ENCODE data around the gene SIGLEC12. TPM values are rescaled to one million over a fixed set of nuclear protein-coding genes. Genes with fewer than 3 reads are reported as not detected.

The SIGLEC12 gene
- total and polyA plus RNA-seq, 9 of the 15 experiments (the other 6 are each of a cell fraction or from before 2014, with no cell fraction given), result 0.08 to 1.3 (median 0.54) TPM

GRCh38 chr19:51531349-51532315 lies 30.0 kb upstream of the SIGLEC12 start, which contains the start of gene SIGLEC6:
Gene SIGLEC6, minus strand, starts transcription at chr19:51531670. Its CDS starts 22 bp downstream, at chr19:51531648.
- Histone ChIP-seq H3K79me2 (ENCODE audit: control insufficient read depth, insufficient read depth, low read length) (no peaks in the 10 kb centered on the region), H2AFZ (ENCODE audit: low read depth, low read length) (peak within 1 kb of the TSS; percentile 86), H3K4me1 (replicated peaks in 1 of 2; ENCODE audit: control insufficient read depth in 2 of 2, insufficient read depth in 2 of 2, low read length in 2 of 2) (peaks cover 26 to 27% of the 10 kb centered on the region in 2 experiments), H3K27me3 (ENCODE audit: control insufficient read depth in 2 of 2, insufficient read depth in 2 of 2, low read length in 2 of 2) (no peaks in the 10 kb centered on the region), H4K20me1 (replicated peaks; ENCODE audit: control insufficient read depth, insufficient read depth, low read length) (no peaks in the 10 kb centered on the region), H3K27ac (ENCODE audit: extremely low read depth, low read depth, low read length) (0 out of 3 replicates have a peak within 1 kb of the TSS, but pooled peaks have one; percentile 24), H3K9me1 (ENCODE audit: control insufficient read depth, insufficient read depth, low read length) (no peaks in the 10 kb centered on the region), H3K9me3 (replicated peaks; ENCODE audit: control insufficient read depth, insufficient read depth, low read depth, low read length) (no peaks in the 10 kb centered on the region), H3K9ac (ENCODE audit: insufficient read depth in 1 of 2, low read depth in 2 of 2, low read length in 2 of 2) (peak within 1 kb of the TSS; percentile 23 to 80), H3K4me3 (no peak within 1 kb of the TSS), H3K4me2 (ENCODE audit: insufficient read depth, low read length) (peak within 1 kb of the TSS; percentile 53), H3K36me3 (ENCODE audit: control insufficient read depth, insufficient read depth, low read length) (no peaks in the 10 kb centered on the region)
- no TSS peak for BruUV-seq (replicated peaks)
- DNase-seq (ENCODE audit: extremely low read depth in 1 of 4, low spot score in 3 of 4) (peak in 1 of 4 experiments; percentile 78), FAIRE-seq (no peak), ATAC-seq (peak; percentile 86)
- intact Hi-C loops (cut with micrococcal nuclease), result no loop called here
- ChIA-PET CTCF (ENCODE audit: low intra/inter-chr PET ratio) (no interaction called here), POLR2A (interaction anchor here (1.1 to 5.7 kb wide), 3 partner anchors 15 to 62 kb away, joined by 3 to 31 read pairs (median 3); no protein-coding TSS in a partner anchor)
- in situ Hi-C loops (cut with MboI), result no loop called here
- WGBS (ENCODE audit: insufficient coverage, low coverage, missing lambda C conversion rate), result 35% methylated on average over 25 of the region's 25 CpGs
- TF ChIP-seq ZNF589 (CRISPR knock-in tag; IDR thresholded peaks at IDR 0.05; ENCODE audit: low read depth) (peak; percentile 46; the same call in 1 of the 2 replicates), MAZ (CRISPR knock-in tag; conservative IDR thresholded peaks at IDR 0.05 in 1 of 2, IDR thresholded peaks at IDR 0.05 in 1 of 2) (peak; percentile 45 to 72; a peak in 2 of 4 replicates), RCOR1 (IDR thresholded peaks at IDR 0.05; ENCODE audit: borderline replicate concordance in 1 of 2, low read depth in 2 of 2, low read length in 2 of 2) (peak in 1 of 2 experiments; percentile 78; a peak in 2 of 4 replicates), PPARD (CRISPR knock-in tag; IDR thresholded peaks at IDR 0.05) (no peak), ZNF740 (CRISPR knock-in tag; IDR thresholded peaks at IDR 0.05) (0 out of 2 replicates have a peak, but pooled peaks have one; percentile 37), ZNF740 (tag; IDR thresholded peaks at IDR 0.05) (no peak), TFAP4 (CRISPR knock-in tag; IDR thresholded peaks at IDR 0.05; ENCODE audit: borderline replicate concordance) (peak; percentile 43), ETS2 (tag; IDR thresholded peaks at IDR 0.05; ENCODE audit: borderline replicate concordance, poor library complexity, severe bottlenecking) (no peak), SRF (CRISPR knock-in tag; IDR thresholded peaks at IDR 0.05) (peak in 1 of 2 experiments; percentile 56; a peak in 1 of 4 replicates), RNF2 (IDR thresholded peaks at IDR 0.05) (peak; percentile 91; the same call in 1 of the 2 replicates)

Data from K562 (cell line).